Mucosa of rectum (tissue), 2 donors: ENCODE measurements around the gene GATAD1.

Experiments
- H3K27ac ChIP-seq, 2 donors: one replicate each; pipeline ENCODE4 v1.7.0; 2013; ENCODE audit warnings: inconsistent platforms in 2 of 2, low read depth in 2 of 2, low read length in 2 of 2
- H3K27me3 ChIP-seq, 2 donors: one replicate each; pipeline ENCODE4 v1.7.0; 2013; ENCODE audit warnings: low read length in 2 of 2; ENCODE audit not compliant: control insufficient read depth in 2 of 2, insufficient read depth in 2 of 2
- H3K36me3 ChIP-seq, 2 donors: one replicate each; pipeline ENCODE4 v1.7.0; 2013; ENCODE audit warnings: low read length in 2 of 2; ENCODE audit not compliant: control insufficient read depth in 2 of 2, insufficient read depth in 2 of 2
- H3K4me1 ChIP-seq, 2 donors: one replicate each; pipeline ENCODE4 v1.7.0; 2013; ENCODE audit warnings: low read length in 2 of 2, mild to moderate bottlenecking in 1 of 2; ENCODE audit not compliant: control insufficient read depth in 2 of 2, insufficient read depth in 2 of 2
- H3K4me3 ChIP-seq, 2 donors: one replicate each; pipeline ENCODE4 v1.7.0; 2013; ENCODE audit warnings: low read length in 2 of 2
- H3K9ac ChIP-seq, 2 donors: one replicate each; pipeline ENCODE4 v1.7.0; 2013; ENCODE audit warnings: low read length in 2 of 2, low read depth in 1 of 2, mild to moderate bottlenecking in 1 of 2
- H3K9me3 ChIP-seq, 2 donors: one replicate each; pipeline ENCODE4 v1.7.0; 2013; ENCODE audit warnings: low read length in 2 of 2; ENCODE audit not compliant: control insufficient read depth in 2 of 2
- donor health status: healthy.
- donor health status: Normal muscosa, but diverticular disease.

The GATAD1 gene

GRCh38 chr7:92415225-92415624 lies 32.1 kb upstream of the GATAD1 start:
- no peak overlapping the region for H3K4me3 ChIP-seq
- peaks cover 0 to 3% of the 10 kb centered on the region in 2 donors for H3K27me3 ChIP-seq
- H3K9ac ChIP-seq, result no peak overlapping the region
- H3K27ac ChIP-seq, result no peak overlapping the region
- H3K36me3 ChIP-seq, result no peaks in the 10 kb centered on the region
- H3K9me3 ChIP-seq, result no peaks in the 10 kb centered on the region
- H3K4me1 ChIP-seq, result no peaks in the 10 kb centered on the region

GRCh38 chr7:92417913-92418312 lies 29.4 kb upstream of the GATAD1 start:
- H3K9me3 ChIP-seq, result no peaks in the 10 kb centered on the region
- no peak overlapping the region for H3K27ac ChIP-seq
- no peak overlapping the region for H3K4me3 ChIP-seq
- no peaks in the 10 kb centered on the region for H3K36me3 ChIP-seq
- peaks cover 0 to 3% of the 10 kb centered on the region in 2 donors for H3K27me3 ChIP-seq
- H3K9ac ChIP-seq, result no peak overlapping the region
- H3K4me1 ChIP-seq, result peaks cover 6 to 7% of the 10 kb centered on the region in 2 donors

GRCh38 chr7:92421676-92422435 lies 25.4 kb upstream of the GATAD1 start:
- Histone ChIP-seq H3K27ac (peak overlapping the region in 1 of 2 donors; percentile 29), H3K4me3 (no peak overlapping the region), H3K36me3 (no peaks in the 10 kb centered on the region), H3K27me3 (no peaks in the 10 kb centered on the region), H3K9me3 (no peaks in the 10 kb centered on the region), H3K9ac (no peak overlapping the region), H3K4me1 (peaks cover 8 to 11% of the 10 kb centered on the region in 2 donors)

GRCh38 chr7:92422926-92423325 lies 24.4 kb upstream of the GATAD1 start:
- Histone ChIP-seq H3K9ac (no peak overlapping the region), H3K27ac (no peak overlapping the region), H3K9me3 (no peaks in the 10 kb centered on the region), H3K4me1 (peaks cover 8 to 11% of the 10 kb centered on the region in 2 donors), H3K4me3 (no peak overlapping the region), H3K36me3 (no peaks in the 10 kb centered on the region), H3K27me3 (no peaks in the 10 kb centered on the region)

GRCh38 chr7:92423710-92424131 lies 23.6 kb upstream of the GATAD1 start:
- no peaks in the 10 kb centered on the region for H3K9me3 ChIP-seq
- no peaks in the 10 kb centered on the region for H3K27me3 ChIP-seq
- no peak overlapping the region for H3K27ac ChIP-seq
- H3K4me3 ChIP-seq, result peak overlapping the region in 1 of 2 donors; percentile 75
- no peaks in the 10 kb centered on the region for H3K36me3 ChIP-seq
- H3K4me1 ChIP-seq, result peaks cover 8 to 11% of the 10 kb centered on the region in 2 donors
- no peak overlapping the region for H3K9ac ChIP-seq

GRCh38 chr7:92425311-92425947 lies 21.9 kb upstream of the GATAD1 start:
- no peaks in the 10 kb centered on the region for H3K9me3 ChIP-seq
- H3K4me1 ChIP-seq, result peaks cover 8 to 11% of the 10 kb centered on the region in 2 donors
- no peak overlapping the region for H3K27ac ChIP-seq
- no peak overlapping the region for H3K9ac ChIP-seq
- peak overlapping the region; percentile 20 to 31 for H3K4me3 ChIP-seq
- no peaks in the 10 kb centered on the region for H3K27me3 ChIP-seq
- H3K36me3 ChIP-seq, result no peaks in the 10 kb centered on the region

GRCh38 chr7:92427193-92427592 lies 20.1 kb upstream of the GATAD1 start:
- Histone ChIP-seq H3K27me3 (no peaks in the 10 kb centered on the region), H3K27ac (no peak overlapping the region), H3K9ac (no peak overlapping the region), H3K4me1 (peaks cover 3 to 6% of the 10 kb centered on the region in 2 donors), H3K36me3 (no peaks in the 10 kb centered on the region), H3K9me3 (no peaks in the 10 kb centered on the region), H3K4me3 (no peak overlapping the region)

GRCh38 chr7:92432299-92432946 lies 14.9 kb upstream of the GATAD1 start:
- Histone ChIP-seq H3K27me3 (no peaks in the 10 kb centered on the region), H3K27ac (no peak overlapping the region), H3K4me3 (no peak overlapping the region), H3K4me1 (no peaks in the 10 kb centered on the region), H3K9me3 (no peaks in the 10 kb centered on the region), H3K36me3 (no peaks in the 10 kb centered on the region), H3K9ac (no peak overlapping the region)

GRCh38 chr7:92433019-92433418 lies 14.3 kb upstream of the GATAD1 start:
- Histone ChIP-seq H3K4me3 (no peak overlapping the region), H3K27ac (no peak overlapping the region), H3K27me3 (no peaks in the 10 kb centered on the region), H3K36me3 (no peaks in the 10 kb centered on the region), H3K9me3 (no peaks in the 10 kb centered on the region), H3K9ac (no peak overlapping the region), H3K4me1 (no peaks in the 10 kb centered on the region)

GRCh38 chr7:92435542-92435941 lies 11.7 kb upstream of the GATAD1 start:
- no peaks in the 10 kb centered on the region for H3K36me3 ChIP-seq
- no peaks in the 10 kb centered on the region for H3K4me1 ChIP-seq
- no peak overlapping the region for H3K4me3 ChIP-seq

More at GRCh38 chr7:92435542-92435941, 11.7 kb upstream of the GATAD1 start:
- Histone ChIP-seq H3K27ac (no peak overlapping the region), H3K27me3 (no peaks in the 10 kb centered on the region), H3K9ac (no peak overlapping the region), H3K9me3 (no peaks in the 10 kb centered on the region)
